Measurements from ENCODE around the gene BANF1.

BANF1 gene

DNA sequence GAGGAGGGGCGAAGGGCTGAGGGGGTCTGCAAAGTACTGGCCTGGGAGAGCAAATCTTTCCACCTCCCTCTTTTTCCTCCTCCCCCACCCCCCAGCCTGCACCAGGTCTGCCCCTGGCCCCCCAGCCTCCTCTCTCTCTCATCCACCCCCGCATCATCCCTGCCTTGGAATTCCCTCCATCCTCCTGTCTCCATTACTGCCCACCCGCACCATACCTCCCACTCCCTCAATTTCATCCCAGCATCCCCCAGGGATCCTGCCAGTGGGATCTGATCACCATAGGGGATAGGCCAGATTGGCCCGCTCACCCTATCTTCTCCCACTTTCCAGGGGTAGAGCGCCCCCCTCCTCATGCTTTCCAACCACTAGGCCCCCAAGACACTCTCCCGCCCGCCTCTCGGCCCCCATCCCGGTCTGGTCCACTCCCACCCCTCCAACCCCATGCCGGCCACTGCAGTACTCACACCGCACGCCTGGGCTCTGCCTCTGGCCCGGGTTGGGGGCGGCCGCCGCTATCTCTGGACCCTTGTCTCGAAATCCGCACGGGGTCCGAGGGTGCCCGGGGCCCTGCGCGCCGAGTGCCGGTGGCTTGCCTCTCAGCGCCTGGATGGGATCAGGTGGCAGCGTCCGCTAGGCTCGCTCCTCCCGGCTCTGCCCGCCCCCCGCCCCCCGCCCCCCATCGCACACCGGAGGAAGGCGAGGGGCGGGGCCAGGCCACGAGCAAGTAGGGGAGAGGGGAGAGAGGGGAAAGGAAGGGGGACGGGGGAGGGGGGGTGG, 46.4 kb downstream of the BANF1 start, which contains the start of gene GAL3ST3:
Gene GAL3ST3, minus strand, starts transcription at position 615 of the 777 bp plus-strand sequence. CDS start 3,746 bp downstream, outside the sequence.
- TF ChIP-seq, protein P1, sequence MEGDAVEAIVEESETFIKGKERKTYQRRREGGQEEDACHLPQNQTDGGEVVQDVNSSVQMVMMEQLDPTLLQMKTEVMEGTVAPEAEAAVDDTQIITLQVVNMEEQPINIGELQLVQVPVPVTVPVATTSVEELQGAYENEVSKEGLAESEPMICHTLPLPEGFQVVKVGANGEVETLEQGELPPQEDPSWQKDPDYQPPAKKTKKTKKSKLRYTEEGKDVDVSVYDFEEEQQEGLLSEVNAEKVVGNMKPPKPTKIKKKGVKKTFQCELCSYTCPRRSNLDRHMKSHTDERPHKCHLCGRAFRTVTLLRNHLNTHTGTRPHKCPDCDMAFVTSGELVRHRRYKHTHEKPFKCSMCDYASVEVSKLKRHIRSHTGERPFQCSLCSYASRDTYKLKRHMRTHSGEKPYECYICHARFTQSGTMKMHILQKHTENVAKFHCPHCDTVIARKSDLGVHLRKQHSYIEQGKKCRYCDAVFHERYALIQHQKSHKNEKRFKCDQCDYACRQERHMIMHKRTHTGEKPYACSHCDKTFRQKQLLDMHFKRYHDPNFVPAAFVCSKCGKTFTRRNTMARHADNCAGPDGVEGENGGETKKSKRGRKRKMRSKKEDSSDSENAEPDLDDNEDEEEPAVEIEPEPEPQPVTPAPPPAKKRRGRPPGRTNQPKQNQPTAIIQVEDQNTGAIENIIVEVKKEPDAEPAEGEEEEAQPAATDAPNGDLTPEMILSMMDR (IDR thresholded peaks at IDR 0.05; ENCODE audit: low read depth, low read length) = no peak
- H3K4me3 ChIP-seq (replicated peaks in 1 of 2; ENCODE audit: low read depth in 2 of 2, low read length in 2 of 2) = no peak within 1 kb of the TSS
- DNase-seq (ENCODE audit: low read depth in 2 of 2) = no peak

DNA sequence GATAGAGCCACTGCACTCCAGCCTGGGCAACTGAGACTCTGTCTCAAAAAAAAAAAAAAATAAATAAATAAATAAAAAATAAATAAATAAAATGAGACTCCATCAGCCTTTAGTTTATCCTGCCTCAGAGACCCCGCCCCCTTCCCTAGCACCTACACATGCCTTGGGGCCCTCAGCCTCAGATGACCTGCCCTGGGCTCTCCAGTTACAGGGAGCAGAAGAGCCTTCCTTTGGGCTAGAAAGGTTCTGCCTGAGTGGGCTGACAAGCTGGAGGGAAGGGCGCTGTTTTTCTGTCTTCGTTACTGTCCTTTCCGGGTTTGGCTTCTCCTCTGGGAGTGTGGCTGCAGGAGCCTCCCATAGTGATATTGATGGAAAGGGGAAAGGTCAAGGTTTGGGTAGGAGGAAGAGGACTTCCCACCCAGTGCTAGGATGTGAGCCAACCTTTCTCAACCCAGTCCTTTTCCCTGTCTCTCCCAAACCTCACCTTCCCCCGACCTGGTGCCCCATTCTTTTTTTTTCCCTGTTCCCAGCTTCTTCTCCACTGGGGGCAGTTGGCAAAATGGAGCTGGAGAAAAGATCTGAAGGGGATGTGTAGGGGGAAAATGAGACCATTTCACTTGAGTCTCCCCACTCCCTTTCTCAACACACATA, 48.4 kb downstream of the BANF1 start:
- DNase-seq (ENCODE audit: low read depth in 2 of 2) = no peak

DNA sequence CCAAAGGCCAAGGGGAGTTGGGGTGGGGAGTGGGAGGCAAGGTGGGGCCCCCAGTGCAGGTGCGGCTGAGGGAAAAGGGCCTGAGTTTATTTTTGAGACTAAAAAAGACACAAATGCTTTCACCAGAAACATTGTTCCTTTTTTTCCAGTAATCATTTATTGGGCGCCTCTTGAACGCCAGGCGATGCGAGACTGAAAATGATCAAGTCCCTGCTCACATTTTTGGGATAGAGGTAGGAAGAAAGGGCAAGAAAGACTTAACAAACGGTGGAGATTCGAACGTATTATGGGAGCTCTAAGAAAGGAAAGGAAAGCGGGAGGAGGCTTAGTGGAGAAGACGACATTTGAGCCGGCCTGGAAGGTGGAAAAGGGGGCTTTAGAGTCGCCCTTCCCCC, 49.1 kb downstream of the BANF1 start:
- no peak for DNase-seq (ENCODE audit: low read depth in 2 of 2)
- H3K4me3 ChIP-seq (replicated peaks in 1 of 2; ENCODE audit: low read depth in 2 of 2, low read length in 2 of 2) = peak overlapping the region; percentile 56 to 95
- TF ChIP-seq, protein P1 (IDR thresholded peaks at IDR 0.05; ENCODE audit: low read depth, low read length) = no peak

More for the DNA sequence above, 48.4 kb downstream of the BANF1 start:
- no peak overlapping the region for H3K4me3 ChIP-seq (replicated peaks in 1 of 2; ENCODE audit: low read depth in 2 of 2, low read length in 2 of 2)
- TF ChIP-seq, protein P1 (IDR thresholded peaks at IDR 0.05; ENCODE audit: low read depth, low read length) = no peak

DNA sequence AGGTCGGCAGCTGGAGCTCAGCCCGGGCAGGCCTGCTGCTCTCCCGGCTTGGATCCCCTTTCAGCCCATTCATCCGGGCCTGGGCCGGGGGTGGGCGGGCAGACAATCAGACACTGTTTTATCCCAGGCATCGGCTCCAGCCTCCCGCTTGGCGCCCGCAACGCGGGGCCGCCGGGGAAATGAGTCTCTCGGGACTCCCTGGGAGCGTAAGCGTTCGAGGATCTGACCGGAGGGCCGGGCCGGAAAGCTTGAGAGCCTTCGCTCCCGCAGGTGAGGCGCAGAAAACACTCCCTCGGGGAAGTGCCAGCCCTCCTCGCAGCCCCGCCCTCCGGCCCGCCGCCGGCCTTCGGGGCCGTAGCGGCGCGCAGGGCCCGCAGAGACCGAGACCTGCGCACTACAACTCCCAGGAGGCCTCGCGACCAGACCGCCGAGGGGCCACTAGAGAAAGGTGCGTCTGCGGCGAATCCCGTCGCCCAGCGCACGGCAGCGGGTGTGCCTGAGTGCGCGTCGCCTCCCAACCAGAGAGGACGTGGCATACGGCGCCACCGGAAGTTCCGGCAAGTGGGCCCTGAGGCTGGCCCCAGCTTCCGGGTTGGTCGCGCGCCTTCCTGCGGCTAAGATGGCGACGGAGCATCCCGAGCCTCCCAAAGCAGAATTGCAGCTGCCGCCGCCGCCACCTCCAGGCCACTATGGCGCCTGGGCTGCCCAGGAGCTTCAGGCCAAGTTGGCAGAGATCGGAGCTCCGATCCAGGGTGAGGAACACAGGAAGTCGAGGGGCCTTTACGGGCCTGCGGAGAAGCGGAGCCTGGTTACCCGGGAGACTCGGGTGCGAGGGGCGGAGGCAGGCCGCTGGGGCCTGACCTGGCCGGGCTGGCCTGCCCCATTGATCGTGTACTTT, 49.7 kb downstream of the BANF1 start, which contains the start of gene SF3B2:
Gene SF3B2, plus strand, starts transcription at position 599 of the 898 bp plus-strand sequence. Its CDS starts 21 bp downstream, at position 620.
- DNase-seq (ENCODE audit: low read depth in 2 of 2) = peak; percentile 98 to 99
- peak within 1 kb of the TSS; percentile 92 to 95 for H3K4me3 ChIP-seq (replicated peaks in 1 of 2; ENCODE audit: low read depth in 2 of 2, low read length in 2 of 2)
- TF ChIP-seq, protein P1 (IDR thresholded peaks at IDR 0.05; ENCODE audit: low read depth, low read length) = no peak

DNA sequence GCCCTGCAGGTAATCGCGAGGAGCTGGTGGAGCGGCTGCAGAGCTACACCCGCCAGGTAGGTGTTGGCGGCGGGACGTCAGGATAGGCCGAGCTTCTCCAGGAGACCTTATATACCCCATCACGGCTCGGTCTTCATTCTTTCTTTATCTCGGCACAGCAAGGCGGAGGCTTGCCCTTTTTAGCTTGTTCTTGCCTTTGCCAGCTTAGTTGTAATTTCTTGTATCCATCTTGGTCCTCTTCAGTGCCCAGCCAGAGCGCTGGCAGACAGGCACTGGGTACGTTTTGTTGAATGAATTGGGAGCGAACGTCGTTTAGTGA, 50.3 kb downstream of the BANF1 start:
- peak overlapping the region; percentile 92 to 95 for H3K4me3 ChIP-seq (replicated peaks in 1 of 2; ENCODE audit: low read depth in 2 of 2, low read length in 2 of 2)
- DNase-seq (ENCODE audit: low read depth in 2 of 2) = no peak
- TF ChIP-seq, protein P1 (IDR thresholded peaks at IDR 0.05; ENCODE audit: low read depth, low read length) = no peak

Data from cardiac fibroblast (primary cell).